Amniotic epithelial cell (primary cell): ENCODE results near the gene COL19A1.
"Not testable (repeated sequence)": the region's sequence is repeated elsewhere in the genome, so short reads cannot be mapped to it uniquely, and the experiment has no call there.

Experiments used
- DNase-seq: peaks from one replicate; pipeline ENCODE4 v3.0.0-alpha.2; 2010; ENCODE audit warnings: low read depth

Gene COL19A1

DNA sequence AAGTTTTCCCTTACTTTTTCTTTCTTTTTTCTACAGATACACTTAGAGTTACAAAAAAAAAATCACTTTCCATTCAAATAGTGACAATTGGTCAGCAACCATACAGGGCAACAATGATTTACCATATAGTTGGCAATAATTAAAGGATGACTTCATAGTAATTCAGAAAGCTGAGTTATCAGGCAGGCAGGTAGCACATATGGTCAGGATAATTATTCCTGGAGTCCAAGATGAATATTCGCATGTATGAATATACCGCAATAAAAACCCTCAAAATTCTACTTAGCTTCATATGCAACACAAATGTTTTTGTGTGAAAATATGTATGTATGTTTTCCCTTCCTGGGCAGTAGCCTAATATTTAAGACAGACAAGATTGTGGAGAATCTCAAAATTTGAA, 34.5 kb downstream of the COL19A1 start:
- DNase-seq: no peak

DNA sequence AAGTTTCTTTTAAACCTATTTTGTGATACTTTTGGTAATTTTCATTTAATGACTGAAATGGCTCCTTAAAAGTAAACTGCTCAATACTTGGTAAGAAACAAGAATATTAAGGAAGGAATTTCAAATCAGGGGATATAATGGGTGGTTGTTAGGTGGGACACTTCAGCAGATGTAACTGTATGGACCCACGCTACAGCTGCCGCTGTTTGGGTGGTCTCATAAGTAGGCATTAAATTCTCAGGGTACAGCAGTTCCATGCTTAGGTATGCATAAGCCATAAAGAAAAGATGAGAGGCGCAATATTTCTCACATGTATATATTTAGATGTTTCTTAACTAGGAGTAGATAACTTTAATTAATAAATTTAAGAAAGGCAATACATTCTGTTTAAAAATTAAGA, 35.0 kb downstream of the COL19A1 start:
- DNase-seq: no peak

DNA sequence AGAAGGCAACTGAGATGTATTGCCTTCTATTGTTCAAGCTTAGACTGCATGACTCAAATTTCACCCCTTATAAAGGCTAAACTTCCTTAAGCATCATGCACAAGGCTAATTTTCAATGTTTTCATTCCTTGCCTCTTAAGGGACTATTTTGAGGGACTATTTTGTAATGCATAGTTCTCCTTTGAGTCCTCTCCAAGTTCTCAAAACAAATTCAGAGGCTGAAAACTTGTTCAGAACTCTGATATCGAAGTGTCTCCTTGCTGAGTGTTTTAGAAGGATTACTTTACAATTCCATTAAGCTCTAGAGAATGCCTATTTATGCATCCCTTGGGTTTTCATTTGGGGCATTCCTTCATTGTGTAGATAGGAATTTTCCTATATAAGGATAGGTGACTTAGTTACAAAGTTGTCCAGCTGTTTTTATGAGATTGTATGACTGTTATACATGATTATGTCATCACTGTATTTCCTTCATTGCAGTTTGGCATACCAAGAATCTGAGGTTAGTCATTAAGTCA, 41.7 kb downstream of the COL19A1 start:
- no peak for DNase-seq

GRCh38 chr6:69913361-69913760, 47.0 kb downstream of the COL19A1 start:
- DNase-seq: no peak

DNA sequence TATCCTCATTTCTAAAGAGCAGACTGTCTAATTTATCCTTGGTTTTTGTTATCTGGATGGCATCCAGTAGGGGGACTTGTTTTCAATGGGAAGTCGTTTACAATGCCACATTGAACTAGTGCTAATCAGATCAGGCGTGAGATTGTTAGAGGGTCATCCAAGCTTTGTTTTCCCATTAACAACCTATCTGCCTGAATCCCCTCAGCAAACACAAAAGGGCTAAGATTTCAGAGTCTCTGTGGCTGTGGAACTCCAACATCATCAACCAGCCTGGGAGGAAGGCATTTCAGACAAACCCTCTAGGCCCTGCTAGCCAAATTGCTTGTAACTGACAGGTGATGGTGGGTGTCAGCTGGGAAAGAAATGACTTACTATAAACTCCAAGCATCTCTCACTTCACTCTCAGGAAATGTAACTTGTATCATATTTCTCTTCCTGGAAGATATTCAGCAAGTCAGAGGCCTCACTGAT, 47.7 kb downstream of the COL19A1 start:
- DNase-seq: no peak

DNA sequence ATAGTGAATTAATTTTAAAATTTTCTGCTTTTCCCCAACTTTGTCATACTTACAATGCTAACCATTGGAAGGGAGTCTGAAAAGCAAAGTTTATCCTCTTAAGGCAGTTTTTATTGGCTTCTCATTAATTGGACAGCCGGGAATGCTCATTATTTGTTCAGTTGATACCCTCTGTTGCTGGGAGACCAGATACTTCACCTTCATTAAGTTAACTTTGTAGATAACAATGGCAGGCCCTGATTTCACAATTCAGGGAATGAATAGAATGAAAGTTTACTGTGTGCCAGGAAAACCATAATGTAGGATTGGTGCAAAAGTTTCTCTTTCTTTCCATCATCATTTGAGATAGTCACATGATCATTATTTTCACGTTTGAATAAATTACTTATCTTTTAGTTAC, 49.0 kb downstream of the COL19A1 start:
- DNase-seq: no peak

DNA sequence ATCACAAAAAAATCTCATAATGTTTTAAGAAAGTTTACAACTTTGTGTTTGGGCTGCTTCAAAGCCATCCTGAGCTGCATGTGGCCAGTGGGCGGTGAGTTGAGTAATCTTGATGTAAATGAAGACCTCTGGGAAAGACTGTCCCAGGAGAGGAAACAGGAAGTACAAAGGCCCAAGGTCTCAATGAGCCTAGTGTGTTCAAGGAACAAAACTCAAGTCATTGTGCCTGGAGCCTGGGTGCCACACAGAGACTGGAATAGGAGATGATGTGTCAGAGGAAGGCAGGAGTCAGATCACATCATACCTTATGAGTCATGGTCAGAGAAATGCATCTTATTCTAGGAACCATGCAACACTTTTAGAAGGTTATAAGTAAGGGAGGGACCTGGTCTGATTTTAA, 51.5 kb downstream of the COL19A1 start:
- no peak for DNase-seq

- no peak for DNase-seq
Measured at GRCh38 chr6:69918813-69919475, 52.6 kb downstream of the COL19A1 start.

GRCh38 chr6:69921066-69921465, 54.7 kb downstream of the COL19A1 start:
- DNase-seq: not testable (repeated sequence)

DNA sequence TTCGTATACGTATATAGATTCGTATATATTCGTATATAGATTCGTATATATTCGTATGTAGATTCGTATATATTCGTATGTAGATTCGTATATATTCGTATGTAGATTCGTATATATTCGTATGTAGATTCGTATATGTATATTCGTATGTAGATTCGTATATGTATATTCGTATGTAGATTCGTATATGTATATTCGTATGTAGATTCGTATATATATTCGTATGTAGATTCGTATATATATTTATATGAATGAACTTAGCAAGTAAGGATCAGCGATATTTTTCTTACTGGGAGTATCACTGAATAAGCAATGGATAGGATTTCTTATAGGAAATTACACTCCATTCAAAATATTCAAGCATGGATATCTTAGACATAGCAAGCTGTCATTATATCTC, 55.3 kb downstream of the COL19A1 start:
- not testable (repeated sequence) for DNase-seq

- no peak for DNase-seq
Measured at GRCh38 chr6:69926745-69927144, 60.4 kb downstream of the COL19A1 start.

- no peak for DNase-seq
Measured at GRCh38 chr6:69933239-69933638, 66.9 kb downstream of the COL19A1 start.

DNA sequence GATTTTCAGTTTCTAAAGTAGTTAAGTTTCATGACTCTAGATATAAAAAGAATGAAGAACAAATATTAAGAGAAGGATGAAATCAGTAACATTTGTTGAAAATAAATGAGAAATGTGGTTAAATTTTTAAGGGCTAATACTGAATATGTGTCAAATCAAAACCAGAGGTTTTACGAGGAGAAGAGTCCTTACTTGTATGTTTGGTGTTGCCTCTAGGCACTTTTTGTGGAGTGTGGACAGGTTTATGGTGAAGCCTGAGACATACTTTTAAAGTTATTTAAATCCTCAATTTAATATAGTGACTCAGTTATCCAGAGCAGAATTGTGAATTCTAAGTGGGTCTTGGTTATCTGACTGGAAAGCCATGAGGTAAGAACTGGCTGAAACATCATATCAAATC, 68.7 kb downstream of the COL19A1 start:
- no peak for DNase-seq

- no peak for DNase-seq
Measured at GRCh38 chr6:69936674-69937363, 70.5 kb downstream of the COL19A1 start.

DNA sequence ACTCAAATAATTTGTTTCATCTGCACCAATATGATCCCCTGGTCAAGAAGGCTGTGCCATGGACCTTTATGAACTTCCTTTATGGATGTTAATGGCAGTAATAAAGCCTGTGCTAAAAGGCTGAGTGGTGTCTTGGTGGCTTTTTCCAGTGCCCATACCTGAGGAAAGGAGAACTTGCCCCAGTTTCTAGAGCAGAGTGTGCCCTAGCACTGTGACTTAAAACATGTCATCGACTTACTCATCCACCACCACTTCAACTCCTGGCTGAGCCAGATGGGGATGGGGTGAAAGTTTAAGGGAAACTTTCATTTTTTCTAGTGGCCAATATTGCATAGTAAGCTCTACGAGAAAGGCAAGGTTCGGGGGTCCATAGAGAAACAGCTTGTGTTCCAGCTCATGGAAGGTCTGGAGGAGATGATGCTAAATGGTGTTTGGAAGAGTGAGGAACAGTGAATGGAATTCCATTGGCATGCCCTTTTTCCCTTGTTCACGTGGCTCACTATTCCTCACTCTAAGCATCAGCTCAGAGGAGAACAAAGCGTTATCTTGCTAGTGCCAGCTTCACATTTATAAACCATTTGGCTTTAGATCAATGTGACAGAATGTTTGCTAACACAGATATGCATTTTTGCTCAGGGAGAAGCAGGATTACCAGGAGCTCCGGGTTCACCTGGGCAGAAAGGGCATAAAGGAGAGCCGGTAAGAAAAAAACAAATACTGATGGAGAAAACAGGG, 71.2 kb downstream of the COL19A1 start:
- no peak for DNase-seq

DNA sequence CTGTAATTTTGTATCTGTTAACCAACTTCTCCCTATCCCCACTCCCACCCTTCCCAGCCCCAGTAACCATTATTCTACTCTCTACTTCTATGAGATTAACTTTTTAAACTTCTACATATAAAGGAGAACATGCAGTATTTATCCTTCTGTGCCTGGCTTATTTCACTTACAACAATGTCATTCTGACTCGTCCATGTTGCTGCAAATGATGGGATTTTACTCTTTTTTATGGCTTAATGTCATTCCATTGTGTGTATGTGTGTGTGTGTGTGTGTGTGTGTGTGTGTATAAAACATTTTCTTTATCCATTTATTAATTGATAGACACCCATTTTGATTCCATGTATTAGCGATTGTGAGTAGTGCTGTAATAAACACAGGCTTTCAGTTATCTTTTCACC, 76.1 kb downstream of the COL19A1 start:
- DNase-seq: no peak

- DNase-seq: no peak
Measured at GRCh38 chr6:69945192-69945591, 78.8 kb downstream of the COL19A1 start.

- no peak for DNase-seq
Measured at GRCh38 chr6:69948479-69949114, 82.2 kb downstream of the COL19A1 start.

- DNase-seq: no peak
Measured at GRCh38 chr6:69953491-69953890, 87.1 kb downstream of the COL19A1 start.

- DNase-seq: no peak
Measured at GRCh38 chr6:69954733-69955132, 88.4 kb downstream of the COL19A1 start.

DNA sequence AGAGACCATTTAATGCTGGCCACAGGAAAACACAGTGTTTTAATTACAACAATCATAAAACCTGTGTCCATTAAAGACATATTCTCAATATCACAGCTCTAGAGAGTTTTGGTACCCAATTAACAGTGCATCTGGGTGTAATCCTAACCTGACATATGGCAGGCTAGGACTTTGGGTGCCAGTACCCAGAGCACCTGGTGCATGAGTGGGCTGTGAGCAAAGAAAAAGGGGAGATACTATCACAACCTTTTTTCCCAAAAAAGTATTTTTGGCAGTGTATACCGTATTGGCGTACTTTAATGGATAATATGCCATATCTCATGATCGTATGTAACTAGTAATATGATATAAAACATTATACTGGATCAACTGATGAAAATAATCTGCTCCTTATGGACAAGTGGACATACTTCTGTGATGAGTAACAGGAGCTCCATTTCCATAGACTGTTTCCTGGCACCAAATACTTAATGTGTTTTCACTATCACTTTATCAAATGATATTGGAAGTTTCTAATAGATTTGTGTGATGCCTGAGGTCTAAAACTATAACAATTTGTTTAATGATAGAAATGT, 91.7 kb downstream of the COL19A1 start:
- DNase-seq: no peak

GRCh38 chr6:69958978-69959377, 92.6 kb downstream of the COL19A1 start:
- DNase-seq: no peak
